Stimulated activated memory B cell treated with anti-CD40 and anti-IgM and Interleukin-4, amounts not matched to agents 10 μg/mL and 1 μg/mL and 100 μg/mL, for 72 hours (primary cell): ENCODE data around the gene TSPEAR.
"Not testable (repeated sequence)": the region's sequence is repeated elsewhere in the genome, so short reads cannot be mapped to it uniquely, and the experiment has no call there.

Experiments
- ATAC-seq: fragments of 150-1000 bp; cut with Tn5 transposase; 2 replicates; pipeline ENCODE4 v1.10.0; 2021
- H3K27ac Mint-ChIP-seq: one replicate; pipeline ENCODE4 v1.8.0; 2022; ENCODE audit warnings: mild to moderate bottlenecking, mixed read lengths
- H3K27me3 Mint-ChIP-seq: one replicate; pipeline ENCODE4 v1.8.0; 2022; ENCODE audit warnings: mixed read lengths
- H3K36me3 Mint-ChIP-seq: one replicate; pipeline ENCODE4 v1.8.0; 2022; ENCODE audit warnings: mixed read lengths
- H3K4me1 Mint-ChIP-seq: one replicate; pipeline ENCODE4 v1.8.0; 2022; ENCODE audit warnings: mixed read lengths
- H3K4me3 Mint-ChIP-seq: one replicate; pipeline ENCODE4 v1.8.0; 2022; ENCODE audit warnings: mild to moderate bottlenecking, moderate library complexity, mixed read lengths
- H3K9me3 Mint-ChIP-seq: one replicate; pipeline ENCODE4 v1.8.0; 2022; ENCODE audit warnings: mixed read lengths

Gene TSPEAR

DNA sequence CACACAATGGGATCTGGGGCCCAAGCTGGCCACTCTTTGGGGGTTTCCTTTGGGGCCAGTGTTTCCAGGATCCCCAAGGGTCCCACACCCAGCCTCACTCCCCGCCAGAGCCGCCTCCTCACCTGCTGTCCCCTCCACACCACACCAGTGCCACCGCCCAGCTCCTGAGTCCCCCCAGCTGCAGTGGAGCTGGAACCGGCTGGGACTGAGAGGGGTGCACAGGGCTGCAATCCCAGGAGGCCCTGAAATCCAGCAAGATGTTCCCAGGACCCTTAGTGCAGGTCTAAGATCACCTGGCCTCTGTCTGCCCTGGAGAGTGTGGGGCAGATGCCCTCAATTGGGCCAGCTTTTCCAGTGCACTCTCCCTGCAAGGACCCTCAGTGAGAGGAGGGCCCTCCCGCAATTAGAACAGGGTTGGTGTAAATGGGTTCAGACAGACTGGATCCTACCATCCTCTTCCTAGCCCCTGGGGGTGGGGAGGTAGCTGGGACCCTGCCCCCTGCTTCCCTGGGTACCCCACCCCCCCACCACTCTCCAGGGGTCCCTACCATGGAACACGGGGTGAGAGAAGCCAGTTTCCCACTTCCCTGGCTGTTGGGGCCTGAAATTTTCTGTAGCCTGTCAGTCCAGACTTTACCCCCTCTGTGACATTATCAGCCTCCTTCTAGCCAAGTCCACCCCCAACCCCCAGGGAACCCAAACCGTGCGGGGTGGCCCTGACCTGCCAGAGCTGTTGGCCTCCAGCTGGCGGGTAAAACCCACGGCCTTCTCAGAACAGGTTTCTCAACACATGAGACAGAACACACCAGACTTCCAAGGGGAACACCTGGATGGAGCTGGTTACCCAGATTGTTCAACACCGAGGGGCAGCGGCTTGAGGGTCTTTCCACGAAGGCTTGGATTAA, 7.4 kb downstream of the TSPEAR start:
- no peaks in the 10 kb centered on the region for H3K9me3 Mint-ChIP-seq
- no peak for ATAC-seq
- no peak overlapping the region for H3K27ac Mint-ChIP-seq
- no peaks in the 10 kb centered on the region for H3K4me1 Mint-ChIP-seq
- H3K36me3 Mint-ChIP-seq: no peaks in the 10 kb centered on the region
- H3K4me3 Mint-ChIP-seq: no peak overlapping the region
- peaks cover 100% of the 10 kb centered on the region for H3K27me3 Mint-ChIP-seq

GRCh38 chr21:44702973-44703730, 8.2 kb downstream of the TSPEAR start:
- ATAC-seq: peak; percentile 6
- peaks cover 97% of the 10 kb centered on the region for H3K27me3 Mint-ChIP-seq
- H3K9me3 Mint-ChIP-seq: no peaks in the 10 kb centered on the region
- H3K4me3 Mint-ChIP-seq: no peak overlapping the region
- H3K27ac Mint-ChIP-seq: no peak overlapping the region
- no peaks in the 10 kb centered on the region for H3K4me1 Mint-ChIP-seq
- no peaks in the 10 kb centered on the region for H3K36me3 Mint-ChIP-seq

DNA sequence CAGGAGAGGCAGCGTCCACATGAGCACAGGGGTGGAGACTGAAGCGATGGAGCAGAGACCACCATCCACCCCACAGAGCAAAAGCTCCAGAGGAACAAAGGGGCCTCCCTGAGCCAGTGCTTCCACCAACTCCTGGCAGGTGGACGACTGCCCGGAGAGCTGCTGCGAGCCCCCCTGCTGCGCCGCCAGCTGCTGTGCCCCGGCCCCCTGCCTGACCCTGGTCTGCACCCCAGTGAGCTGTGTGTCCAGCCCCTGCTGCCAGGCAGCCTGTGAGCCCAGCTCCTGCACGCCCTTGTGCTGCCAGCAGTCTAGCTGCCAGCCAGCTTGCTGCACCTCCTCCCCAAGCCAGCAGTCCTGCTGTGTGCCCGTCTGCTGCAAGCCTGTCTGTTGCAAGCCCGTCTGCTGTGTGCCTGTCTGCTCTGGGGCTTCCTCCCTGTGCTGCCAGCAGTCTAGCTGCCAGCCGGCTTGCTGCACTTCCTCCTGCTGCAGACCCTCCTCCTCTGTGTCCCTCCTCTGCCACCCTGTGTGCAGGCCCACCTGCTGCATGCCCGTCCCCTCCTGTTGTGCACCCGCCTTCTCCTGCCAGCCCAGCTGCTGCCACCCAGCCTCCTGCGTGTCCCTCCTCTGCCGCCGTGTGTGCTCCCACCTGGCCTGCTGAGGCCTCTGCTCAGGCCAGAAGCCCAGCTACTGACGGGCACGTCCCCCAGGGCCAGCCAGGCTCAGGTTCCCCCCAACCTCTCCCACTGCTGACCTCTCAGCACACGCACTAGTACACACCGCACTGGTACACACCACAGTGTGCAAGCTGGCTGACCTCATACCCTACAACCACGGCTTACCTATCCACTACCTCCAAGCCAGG, 9.0 kb downstream of the TSPEAR start:
- Mint-ChIP-seq H3K4me1 (no peaks in the 10 kb centered on the region), H3K36me3 (no peaks in the 10 kb centered on the region), H3K27ac (no peak overlapping the region), H3K9me3 (no peaks in the 10 kb centered on the region), H3K27me3 (peaks cover 97% of the 10 kb centered on the region), H3K4me3 (no peak overlapping the region)
- peak; percentile 53 for ATAC-seq

- Mint-ChIP-seq H3K27me3 (peaks cover 97% of the 10 kb centered on the region), H3K4me1 (no peaks in the 10 kb centered on the region), H3K36me3 (no peaks in the 10 kb centered on the region), H3K4me3 (no peak overlapping the region), H3K9me3 (no peaks in the 10 kb centered on the region), H3K27ac (no peak overlapping the region)
- ATAC-seq: no peak
These were observed 9.8 kb downstream of the TSPEAR start for GRCh38 chr21:44701541-44701940.

DNA sequence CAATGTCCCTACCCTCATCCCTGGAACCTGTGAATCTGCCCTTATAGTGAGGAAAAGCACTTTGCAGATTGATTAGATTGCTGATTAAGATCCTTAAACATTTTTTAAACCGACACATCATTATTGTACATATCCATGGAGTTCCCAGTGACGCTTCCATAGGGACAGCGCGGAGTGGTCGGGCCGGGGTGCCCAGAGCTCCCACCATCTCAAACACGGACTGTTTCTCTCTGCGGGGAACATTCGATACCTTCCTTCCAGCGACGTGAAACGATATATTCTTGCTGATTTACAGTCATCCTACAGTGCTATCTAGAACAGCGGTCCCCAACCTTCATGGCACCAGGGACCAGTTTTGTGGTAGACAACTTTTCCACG, 10.4 kb downstream of the TSPEAR start:
- H3K4me3 Mint-ChIP-seq: no peak overlapping the region
- no peak overlapping the region for H3K27ac Mint-ChIP-seq
- no peaks in the 10 kb centered on the region for H3K36me3 Mint-ChIP-seq
- H3K9me3 Mint-ChIP-seq: no peaks in the 10 kb centered on the region
- H3K4me1 Mint-ChIP-seq: no peaks in the 10 kb centered on the region
- ATAC-seq: no peak
- H3K27me3 Mint-ChIP-seq: peaks cover 97% of the 10 kb centered on the region

DNA sequence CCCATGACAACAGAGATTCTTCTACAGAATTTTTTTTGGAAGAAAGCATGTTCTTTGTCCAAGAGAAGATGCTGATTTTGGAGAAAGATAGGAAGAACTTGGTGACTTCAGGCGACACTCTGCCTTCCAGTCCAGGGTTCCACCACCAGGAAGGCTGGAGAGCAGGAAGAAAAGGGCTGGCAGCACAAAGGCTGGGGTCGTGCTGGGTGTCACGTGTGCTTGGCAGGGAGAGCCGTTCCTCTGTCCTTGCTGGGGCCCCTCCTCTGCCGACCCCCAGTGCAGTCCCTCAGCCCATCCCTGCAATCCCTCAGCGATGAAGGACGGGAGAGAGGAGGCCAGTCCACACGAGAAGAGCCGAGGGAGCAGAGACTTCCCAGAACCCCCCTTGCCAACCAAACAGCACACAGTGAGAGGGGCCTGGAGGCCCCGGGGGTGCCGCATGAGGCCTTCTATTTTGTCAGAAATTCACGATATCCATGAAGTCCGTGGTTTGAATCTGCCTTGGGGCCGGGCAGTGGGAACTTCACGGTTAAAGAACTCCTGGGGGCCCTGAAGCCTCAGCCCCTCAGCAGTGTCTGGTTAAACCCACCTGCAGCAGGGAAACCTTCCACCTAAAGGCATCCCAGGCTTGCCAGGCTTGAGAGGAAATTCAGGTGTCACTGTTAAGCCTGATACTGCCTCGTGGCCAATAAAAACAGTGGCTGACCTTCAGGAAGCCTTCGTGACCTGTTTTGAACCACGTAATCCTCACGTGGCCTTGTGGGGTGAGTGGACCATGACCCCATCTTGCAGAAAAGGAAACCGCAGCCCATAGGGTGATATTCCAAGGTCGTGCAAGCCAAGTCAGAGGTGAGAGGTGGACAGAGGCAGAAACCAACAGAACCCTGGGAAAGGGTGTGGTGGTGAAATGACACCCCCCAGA, 11.0 kb downstream of the TSPEAR start:
- no peak overlapping the region for H3K27ac Mint-ChIP-seq

GRCh38 chr21:44699502-44700001, 11.8 kb downstream of the TSPEAR start:
- H3K27ac Mint-ChIP-seq: no peak overlapping the region

More for the DNA sequence above, 11.0 kb downstream of the TSPEAR start:
- Mint-ChIP-seq H3K4me1 (no peaks in the 10 kb centered on the region), H3K36me3 (no peaks in the 10 kb centered on the region), H3K9me3 (no peaks in the 10 kb centered on the region), H3K27me3 (peaks cover 97% of the 10 kb centered on the region), H3K4me3 (no peak overlapping the region)
- no peak for ATAC-seq

GRCh38 chr21:44697811-44698734, 13.3 kb downstream of the TSPEAR start:
- ATAC-seq: no peak
- Mint-ChIP-seq H3K27me3 (peaks cover 76% of the 10 kb centered on the region), H3K27ac (no peak overlapping the region), H3K4me3 (no peak overlapping the region), H3K4me1 (no peaks in the 10 kb centered on the region), H3K36me3 (no peaks in the 10 kb centered on the region), H3K9me3 (peaks cover 5% of the 10 kb centered on the region)

More at GRCh38 chr21:44699502-44700001, 11.8 kb downstream of the TSPEAR start:
- no peak for ATAC-seq
- no peaks in the 10 kb centered on the region for H3K36me3 Mint-ChIP-seq
- H3K4me3 Mint-ChIP-seq: no peak overlapping the region
- no peaks in the 10 kb centered on the region for H3K9me3 Mint-ChIP-seq
- H3K27me3 Mint-ChIP-seq: peaks cover 91% of the 10 kb centered on the region
- H3K4me1 Mint-ChIP-seq: no peaks in the 10 kb centered on the region

- not testable (repeated sequence) for H3K9me3 Mint-ChIP-seq, H3K4me3 Mint-ChIP-seq, H3K36me3 Mint-ChIP-seq, H3K4me1 Mint-ChIP-seq, ATAC-seq, H3K27ac Mint-ChIP-seq
- peaks cover 68% of the 10 kb centered on the region for H3K27me3 Mint-ChIP-seq
These were observed 14.1 kb downstream of the TSPEAR start, which contains the start of gene KRTAP10-12 for GRCh38 chr21:44697172-44697810. Gene KRTAP10-12 (plus strand): TSS chr21:44697172. CDS start chr21:44697202, 30 bp downstream.

DNA sequence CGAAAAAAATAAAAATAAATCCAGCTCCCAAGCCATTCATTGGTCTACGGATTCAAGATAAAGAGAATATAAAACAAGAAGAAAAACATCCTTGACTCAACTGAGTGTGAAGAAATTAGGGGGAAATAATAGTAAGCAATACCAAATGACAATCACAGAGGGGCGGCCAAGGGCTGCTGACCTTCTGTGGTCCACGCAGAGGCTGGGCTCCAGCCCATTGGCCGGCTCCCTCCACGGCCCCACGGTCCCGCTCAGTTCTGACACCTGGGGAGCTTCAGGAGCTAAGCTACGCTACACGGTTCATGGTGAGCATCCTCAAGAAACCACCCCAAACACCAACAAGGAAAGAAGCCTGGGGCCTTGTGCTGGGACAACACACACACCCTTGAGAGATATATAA, 14.8 kb downstream of the TSPEAR start:
- no peaks in the 10 kb centered on the region for H3K4me1 Mint-ChIP-seq
- peaks cover 8% of the 10 kb centered on the region for H3K9me3 Mint-ChIP-seq
- no peak overlapping the region for H3K27ac Mint-ChIP-seq
- ATAC-seq: no peak
- H3K36me3 Mint-ChIP-seq: no peaks in the 10 kb centered on the region
- no peak overlapping the region for H3K4me3 Mint-ChIP-seq
- peaks cover 61% of the 10 kb centered on the region for H3K27me3 Mint-ChIP-seq

DNA sequence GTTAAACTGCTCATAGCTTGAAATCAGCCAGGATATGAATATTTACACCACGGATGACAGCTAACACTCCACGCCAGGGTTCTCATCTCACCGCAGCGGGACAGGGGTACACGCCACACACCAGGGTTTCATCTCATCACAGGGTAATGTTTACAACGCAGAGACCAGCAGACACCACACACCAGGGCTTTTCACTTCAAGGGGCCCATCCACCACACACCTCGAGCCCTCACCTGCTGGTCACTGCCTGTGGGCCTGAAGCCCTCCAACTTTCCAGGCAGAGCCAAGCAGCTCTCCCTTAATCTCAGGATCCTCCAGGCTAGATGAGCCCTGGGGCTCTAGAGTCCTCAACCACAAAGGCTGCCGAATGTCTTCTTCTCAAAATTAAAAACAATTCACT, 15.7 kb downstream of the TSPEAR start:
- H3K36me3 Mint-ChIP-seq: no peaks in the 10 kb centered on the region
- peaks cover 52% of the 10 kb centered on the region for H3K27me3 Mint-ChIP-seq
- H3K27ac Mint-ChIP-seq: no peak overlapping the region
- H3K9me3 Mint-ChIP-seq: peaks cover 8% of the 10 kb centered on the region
- no peaks in the 10 kb centered on the region for H3K4me1 Mint-ChIP-seq
- no peak for ATAC-seq
- H3K4me3 Mint-ChIP-seq: no peak overlapping the region

DNA sequence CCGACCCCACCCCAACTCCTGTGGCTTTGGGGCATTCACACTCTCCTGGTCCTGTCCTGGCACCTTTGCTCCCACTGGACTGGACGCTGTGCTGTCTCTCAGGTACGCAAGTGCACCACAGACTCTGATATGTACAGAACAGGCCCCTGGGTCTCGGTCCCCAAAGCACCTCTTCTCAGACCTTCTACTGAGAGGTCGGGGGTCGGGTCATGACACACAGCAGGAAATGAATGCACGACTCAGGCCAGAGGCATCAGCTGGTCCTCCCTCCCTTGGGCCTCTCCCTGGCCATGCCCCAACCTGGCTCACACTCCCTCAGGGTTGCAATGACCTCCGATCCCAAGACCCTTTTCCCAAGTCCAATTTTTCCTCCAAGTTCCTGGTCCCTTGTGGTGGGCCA, 16.2 kb downstream of the TSPEAR start:
- H3K4me1 Mint-ChIP-seq: no peaks in the 10 kb centered on the region
- H3K36me3 Mint-ChIP-seq: no peaks in the 10 kb centered on the region
- peaks cover 8% of the 10 kb centered on the region for H3K9me3 Mint-ChIP-seq
- ATAC-seq: no peak
- no peak overlapping the region for H3K27ac Mint-ChIP-seq
- H3K27me3 Mint-ChIP-seq: peaks cover 47% of the 10 kb centered on the region
- no peak overlapping the region for H3K4me3 Mint-ChIP-seq

DNA sequence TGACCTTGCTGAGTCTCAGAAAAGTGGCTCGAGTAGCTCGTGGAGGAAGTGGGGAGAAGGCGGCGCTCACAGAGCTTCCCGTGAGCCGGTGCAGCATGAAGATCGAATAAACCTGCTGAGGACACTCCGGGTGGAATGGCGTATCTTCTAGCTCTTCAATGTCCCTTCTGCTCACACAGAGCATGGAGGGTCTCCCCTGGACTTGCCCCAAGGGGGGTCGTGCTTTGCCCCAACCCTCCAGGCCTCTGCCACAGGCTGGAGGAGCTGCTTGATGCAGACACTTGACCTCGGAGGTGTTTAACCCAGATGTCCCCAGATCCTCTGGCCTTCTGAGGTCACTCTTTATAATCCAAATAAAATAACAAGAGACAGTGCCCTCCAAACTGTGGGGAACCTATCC, 16.6 kb downstream of the TSPEAR start:
- Mint-ChIP-seq H3K27ac (no peak overlapping the region), H3K27me3 (peaks cover 43% of the 10 kb centered on the region), H3K36me3 (no peaks in the 10 kb centered on the region)

More for the DNA sequence above, 16.6 kb downstream of the TSPEAR start:
- no peak overlapping the region for H3K4me3 Mint-ChIP-seq
- H3K9me3 Mint-ChIP-seq: peaks cover 8% of the 10 kb centered on the region
- ATAC-seq: no peak
- H3K4me1 Mint-ChIP-seq: no peaks in the 10 kb centered on the region
